Iris pigment epithelial cell (primary cell): Measurements from ENCODE around the gene GPR63.

Experiments
- DNase-seq: peaks from one replicate; pipeline ENCODE4 v3.0.0-alpha.2; 2011; ENCODE audit warnings: low read depth

The GPR63 gene

DNA sequence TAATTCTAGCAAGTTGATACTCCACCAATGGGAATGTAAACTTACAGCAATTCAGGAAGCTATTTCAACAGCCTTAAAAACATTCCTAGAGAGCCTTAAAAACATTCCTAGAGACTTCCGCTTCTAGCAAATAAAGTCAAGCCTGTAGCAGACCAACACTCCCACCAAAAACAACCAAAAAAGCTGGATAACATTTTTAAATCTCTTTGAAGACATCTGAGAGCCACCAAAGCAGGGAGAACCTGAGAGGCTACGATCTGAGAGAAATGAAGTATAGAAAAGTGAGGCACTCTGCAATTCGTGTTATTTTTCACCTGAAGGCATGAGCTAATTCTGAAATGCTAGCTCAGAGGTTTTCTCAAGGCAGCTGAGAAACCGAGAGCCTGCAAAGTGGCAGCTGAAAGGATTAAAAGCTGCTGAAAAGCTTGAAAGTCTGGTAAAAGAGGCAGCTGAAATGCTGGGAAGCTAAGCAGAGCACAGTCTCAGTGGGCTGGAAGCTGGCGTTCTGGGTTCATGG lies 20.9 kb downstream of the GPR63 start:
- DNase-seq: peak; percentile 56

DNA sequence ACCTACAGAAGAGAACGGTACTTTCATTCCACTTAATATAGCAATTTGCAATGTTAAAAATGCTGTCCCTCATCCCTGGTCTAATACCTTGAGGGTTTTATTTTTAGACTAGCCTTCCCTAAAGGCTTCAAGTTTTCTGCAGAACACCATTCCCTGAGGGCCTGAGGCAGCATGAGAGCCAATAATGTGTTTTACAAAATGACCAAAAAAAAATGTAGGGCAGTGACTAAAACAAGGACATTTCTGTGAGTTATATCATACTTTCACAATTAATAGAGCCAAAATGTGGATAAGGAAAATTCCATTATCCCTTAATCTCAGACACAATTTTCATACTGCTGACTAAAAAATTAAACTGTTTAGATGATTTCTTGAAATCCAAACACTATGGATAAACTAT lies 22.7 kb downstream of the GPR63 start:
- DNase-seq: no peak

DNA sequence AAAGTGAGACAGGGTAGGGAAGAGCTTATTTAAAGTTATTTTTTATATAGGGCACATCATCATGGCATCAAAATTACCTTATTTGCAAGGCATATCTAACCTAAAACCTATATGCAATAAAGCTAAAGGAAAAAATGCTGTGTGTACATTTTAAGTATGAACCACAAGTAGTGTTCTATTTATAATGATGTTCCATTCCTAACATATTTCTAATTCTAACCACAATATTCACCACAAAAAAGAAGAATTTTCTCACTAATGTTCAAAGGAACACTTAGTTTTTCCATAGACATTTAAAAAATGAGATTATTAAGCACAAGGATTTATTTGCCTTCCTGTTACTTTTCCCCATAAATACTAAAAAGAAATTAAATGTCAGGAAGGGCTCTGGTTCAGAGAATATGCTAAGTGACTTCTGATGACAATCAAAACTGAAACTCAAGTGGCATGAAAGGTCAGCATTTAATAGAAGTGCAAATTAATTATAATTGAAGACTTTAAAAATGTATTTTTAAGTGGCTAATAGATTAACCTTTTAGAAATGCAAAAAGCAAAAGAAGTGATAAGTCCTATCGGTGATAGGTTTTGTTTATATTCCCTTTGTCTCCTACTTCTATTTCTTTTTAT lies 25.1 kb downstream of the GPR63 start:
- peak; percentile 59 for DNase-seq

DNA sequence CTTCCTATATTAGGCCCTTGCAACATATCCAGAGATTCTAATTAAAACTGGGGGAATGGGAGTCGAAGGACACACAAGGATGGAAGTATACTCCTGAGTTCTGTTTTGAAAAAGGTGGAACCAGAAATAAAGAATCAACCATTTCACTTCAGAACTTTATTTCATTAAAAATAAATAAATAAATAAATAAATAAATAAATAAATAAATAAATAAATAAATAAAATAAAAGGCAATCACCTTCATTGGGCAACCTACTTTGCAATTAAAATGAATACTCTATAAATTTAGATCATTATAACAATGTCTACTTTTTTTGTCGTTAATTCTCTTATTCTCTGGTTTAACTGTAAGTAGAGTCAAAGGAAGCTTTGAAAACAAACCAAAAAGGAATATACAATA lies 25.6 kb downstream of the GPR63 start:
- DNase-seq: no peak

DNA sequence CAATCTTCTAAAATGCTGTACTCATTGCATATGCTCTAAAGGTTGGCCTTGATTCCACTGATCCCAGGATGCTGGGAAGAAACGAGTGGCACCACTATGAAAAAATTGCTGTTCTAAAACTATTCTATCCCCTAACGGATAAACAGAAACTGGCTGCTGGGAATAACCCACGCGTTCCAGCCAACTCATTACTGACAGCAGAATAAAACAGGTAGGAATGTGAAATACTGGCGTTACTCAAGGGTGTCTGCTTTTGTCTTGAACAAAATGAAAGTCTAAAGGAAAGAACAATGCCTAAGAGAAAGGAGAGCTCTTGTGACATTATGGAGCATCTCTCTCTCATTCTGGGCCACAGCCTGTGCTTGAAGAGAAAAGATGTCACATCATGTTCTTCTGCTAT lies 26.1 kb downstream of the GPR63 start:
- peak; percentile 21 for DNase-seq

DNA sequence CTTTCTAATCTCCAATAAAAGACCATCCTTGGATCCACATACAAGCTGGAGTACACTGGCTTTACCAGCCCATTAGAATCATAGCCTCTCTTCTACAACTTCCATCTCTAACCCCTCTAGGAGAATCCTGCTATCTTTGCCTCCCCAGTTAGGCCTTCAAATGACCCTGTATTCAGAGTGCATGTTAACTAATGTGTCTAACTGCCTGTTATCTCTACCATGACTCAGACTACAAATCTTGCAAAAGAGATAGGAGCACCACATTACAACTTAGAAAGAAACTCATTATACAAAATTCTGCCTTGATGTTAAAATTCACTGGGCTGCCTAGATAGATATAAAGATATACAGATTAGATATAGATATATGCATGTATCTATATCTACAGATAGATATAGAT lies 28.2 kb downstream of the GPR63 start:
- DNase-seq: peak; percentile 76

DNA sequence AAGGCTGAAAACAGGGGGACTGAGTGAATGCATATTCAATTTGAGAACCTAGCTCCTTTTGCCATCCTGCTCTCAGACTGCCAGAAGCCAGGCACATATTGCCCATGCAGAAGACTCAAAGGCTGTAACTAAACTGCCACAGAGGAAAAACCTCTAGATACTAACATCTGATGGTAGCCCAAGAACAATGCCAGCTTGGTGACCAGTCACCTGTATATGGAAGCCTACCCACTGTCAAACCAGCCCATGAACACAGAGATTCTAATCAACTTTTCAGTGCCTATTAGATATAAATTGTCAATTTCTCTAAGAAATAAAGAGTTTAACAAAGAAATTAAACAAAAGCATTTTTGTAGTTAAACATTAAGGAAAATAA lies 34.2 kb downstream of the GPR63 start:
- DNase-seq: no peak

DNA sequence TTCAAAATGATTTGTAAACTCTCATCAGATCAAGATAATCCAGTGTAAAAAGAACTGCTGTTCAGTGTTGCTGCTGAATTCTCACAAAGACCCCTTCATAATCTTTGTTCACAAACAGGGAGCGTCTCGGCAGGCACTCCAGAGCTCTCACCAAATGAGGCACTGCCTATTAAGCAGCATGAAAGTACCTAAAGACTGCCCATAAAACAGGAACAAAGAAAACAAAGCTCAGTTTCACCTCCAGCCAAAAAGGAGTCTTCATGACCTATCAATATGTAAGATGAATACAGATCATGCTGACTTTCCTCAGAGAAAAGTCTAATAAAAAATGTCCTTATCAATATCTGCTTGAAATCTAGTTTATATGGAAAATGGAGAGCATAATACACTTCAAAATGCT lies 41.8 kb downstream of the GPR63 start:
- no peak for DNase-seq

DNA sequence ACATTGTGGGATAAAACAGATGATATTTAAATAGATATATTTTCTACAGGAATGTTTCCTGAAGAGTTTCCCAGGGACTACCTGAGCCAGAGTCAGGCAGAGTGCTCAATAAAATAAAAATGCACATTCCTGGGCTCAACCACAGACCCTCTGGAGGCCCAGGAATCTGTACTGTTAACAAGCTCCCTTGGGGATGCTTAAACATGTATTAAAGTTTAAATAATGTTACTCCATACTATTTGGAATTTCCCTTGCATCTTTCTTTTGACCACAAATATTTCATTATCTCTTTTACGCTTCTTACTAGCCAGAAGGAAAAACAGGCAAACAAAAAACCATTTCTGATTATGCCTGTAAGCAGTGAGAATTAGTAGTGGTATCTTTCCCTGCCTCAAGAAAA lies 42.3 kb downstream of the GPR63 start:
- peak; percentile 65 for DNase-seq

DNA sequence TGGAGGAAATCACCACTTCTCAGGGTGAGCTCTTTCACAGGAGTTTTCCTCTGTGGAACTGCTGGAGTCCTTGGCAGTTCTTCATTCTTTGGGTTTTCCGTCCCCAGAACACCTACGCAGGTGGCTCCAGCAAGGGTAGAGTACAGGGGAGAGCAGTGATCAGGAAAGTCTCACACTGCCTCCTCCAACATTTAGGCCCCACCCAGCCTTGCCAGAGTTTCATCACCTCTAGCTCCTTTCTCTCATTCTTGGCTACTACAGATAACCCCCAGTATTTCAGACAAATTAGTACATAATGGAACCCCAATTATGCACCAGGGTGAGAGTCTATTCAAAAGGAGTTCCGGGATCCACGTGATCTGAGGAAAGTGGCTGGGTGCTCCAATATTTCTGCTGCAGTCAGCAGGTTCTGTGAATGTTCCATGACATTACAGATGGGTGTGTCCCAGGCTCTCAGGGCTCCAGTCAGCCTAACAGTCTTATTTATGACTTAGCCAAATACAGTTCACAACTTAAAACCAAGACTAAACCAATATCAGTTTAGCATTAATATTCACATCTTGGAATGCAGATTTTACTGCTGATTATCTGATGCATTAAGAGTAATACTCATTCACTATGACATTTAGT lies 44.6 kb downstream of the GPR63 start:
- DNase-seq: no peak

DNA sequence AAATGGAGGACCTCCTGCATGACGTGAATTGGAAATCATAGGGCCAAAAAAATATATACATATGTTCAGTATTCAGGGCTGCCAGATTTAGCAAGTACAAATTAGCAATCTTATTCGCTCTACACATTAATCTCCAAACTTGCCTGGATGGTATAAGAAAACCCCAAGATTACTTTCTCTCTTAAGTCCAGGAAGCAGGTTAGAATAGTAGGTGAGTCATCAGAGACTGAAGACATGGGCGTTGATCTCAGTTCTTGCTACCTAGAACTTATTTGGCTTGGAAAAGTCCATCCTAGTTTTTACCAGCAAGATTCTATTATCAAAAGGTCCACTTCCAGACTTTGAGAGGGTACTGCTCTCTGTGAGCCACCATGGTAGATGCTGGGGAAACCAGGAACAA lies 47.4 kb downstream of the GPR63 start:
- no peak for DNase-seq

DNA sequence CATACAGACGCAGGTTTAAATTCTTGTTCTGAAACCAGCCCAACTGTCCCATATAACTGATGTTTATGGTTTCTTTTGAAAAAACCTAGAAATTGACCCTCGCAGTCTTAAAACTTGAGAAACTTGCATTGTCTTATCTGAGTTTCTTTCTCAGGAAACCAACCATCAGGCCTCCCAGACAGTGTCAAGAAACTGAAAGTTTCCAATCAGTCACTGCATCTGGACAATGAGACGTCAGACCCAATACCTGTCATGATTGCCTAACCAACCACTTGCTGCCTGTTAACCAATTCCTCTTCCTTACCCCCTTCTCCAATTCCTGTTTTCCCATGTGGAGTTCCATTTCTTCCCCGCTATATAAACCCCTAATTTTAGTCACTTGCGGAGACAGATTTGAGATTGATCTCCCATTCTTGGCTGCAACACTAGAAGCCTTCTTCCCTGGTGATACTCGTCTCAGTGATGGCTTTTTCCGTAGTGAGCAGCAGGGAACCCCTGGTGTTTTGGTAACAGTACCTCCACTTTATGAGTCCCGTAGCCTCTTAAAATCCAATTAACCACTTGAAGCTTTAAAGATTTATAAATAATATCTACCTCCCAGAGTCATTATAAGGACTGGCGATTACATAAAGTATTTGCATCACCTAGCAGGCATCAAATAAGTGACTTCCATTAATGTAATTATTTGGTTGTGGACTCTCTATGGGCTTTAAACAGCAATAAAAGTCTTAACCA lies 49.3 kb downstream of the GPR63 start:
- DNase-seq: no peak

DNA sequence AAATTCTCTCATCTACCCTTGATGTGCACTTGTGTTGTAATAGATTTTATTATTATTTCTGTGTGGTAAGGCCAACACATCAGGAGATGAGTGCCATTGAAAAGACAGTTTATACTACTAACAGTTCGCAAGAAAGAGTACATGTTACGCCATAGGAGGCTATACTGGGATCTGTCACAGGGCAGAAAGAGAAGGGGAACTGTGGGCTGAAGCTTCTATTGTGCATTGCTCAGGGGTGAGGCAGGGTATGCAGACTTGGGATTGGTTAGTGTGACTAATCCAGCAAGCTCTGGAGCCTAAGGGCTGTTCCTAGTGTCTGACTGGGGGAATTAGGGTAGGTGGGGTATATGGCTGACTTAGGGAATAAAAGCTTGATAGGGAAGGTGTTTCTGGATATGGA lies 50.9 kb downstream of the GPR63 start:
- no peak for DNase-seq

DNA sequence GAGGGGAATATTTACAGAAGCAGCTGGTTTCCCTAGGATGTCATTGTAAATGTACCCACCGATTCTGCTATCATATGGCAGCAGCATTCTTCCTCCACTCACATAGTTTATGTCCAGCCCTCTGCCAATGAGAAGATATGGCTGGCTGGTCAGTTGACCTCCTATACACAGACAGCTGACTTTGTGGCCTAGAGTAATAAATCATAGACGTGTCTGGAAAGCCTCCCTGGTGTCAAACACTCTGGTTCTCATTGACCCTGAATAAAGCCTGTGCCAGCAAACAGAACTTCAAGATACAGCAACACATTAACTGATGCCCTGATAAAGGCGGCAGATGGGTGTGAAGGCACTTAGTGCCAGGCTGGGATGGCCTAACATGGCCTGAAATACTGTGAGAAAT lies 52.6 kb downstream of the GPR63 start:
- no peak for DNase-seq

DNA sequence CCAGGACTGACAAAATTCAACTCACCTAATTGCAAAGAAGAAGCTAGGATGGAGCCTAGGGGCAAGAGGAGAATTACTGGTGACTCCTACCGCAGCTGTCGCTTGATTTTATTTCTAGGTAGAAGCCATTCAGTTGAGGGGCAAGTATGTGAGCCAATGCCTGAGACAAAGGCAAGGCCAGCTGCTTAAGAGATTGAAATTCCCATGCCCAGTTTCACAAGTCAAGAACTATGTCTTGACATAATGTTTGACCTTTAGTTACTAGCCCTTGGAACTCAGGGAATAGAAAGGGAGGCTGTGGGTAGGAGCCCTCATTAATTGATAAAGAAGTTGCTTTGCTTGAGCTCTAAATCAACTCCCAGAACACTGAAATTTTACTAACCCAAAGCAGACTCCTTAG lies 54.0 kb downstream of the GPR63 start:
- no peak for DNase-seq

DNA sequence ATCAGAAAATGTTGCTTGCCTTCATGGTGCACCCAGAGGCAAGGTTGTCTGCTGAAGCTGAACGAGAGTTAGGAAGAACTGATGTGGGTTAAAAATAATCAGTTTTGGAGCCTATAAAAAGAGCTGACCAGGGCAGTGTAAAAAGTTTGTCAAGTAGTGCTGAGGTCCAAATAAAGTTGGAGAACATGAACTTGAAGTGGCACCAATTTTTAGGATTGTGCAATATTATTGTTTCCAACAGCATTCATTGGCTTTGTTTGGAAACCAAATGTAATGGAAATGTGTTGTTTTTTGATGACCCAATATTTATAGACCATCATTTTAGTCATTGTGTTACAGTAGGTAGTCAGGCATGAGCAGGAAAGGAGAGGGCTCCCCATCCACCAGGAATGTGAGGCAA lies 55.7 kb downstream of the GPR63 start:
- DNase-seq: no peak

DNA sequence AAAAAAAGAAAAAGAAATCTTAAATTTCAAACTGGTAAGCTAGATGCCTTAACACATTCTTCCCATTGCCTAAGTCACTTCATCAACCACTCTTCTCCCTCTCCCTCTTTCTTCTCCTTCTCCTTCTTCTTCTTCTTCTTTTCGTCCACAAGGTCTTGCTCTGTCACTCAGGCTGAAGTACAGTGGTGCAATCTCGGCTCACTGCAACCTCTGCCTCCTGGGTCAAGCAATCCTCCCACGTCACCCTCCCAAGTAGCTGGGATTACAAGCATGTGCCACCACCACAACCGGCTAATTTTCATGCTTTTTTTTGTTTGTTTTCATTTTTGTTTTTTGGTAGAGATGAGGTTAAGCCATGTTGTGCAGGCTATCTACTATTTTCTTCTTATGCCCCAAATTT lies 60.2 kb downstream of the GPR63 start:
- no peak for DNase-seq

DNA sequence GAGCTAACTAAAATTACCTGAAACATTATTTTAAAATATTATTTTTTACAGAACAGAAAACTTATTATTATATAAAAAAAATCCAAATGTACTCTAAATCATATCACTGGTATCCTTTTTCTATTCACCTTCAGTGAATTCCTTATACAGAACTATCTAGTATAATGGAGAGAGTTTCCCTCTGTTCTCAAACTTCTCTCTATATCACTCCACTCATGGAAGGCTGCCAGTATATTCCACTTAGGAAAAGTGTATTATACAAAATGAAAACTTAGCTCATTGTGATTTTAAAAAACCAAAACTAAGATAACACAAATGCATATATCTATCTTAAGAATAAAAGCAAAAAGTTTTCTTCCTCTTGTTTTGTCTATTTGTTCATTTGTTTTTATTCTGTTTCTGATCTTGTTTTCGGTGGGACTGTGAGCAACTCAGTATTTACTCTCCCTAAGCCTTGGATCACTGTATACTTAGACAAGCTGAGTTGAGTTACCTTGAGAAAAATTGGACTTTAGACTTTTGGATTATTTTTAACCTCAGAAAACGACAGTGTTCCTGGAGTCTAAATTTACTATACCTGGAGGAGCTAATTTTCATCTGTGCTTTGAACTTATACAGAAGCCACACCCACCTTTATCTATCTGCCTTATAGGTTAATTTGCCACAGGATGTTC lies 61.4 kb downstream of the GPR63 start:
- no peak for DNase-seq

DNA sequence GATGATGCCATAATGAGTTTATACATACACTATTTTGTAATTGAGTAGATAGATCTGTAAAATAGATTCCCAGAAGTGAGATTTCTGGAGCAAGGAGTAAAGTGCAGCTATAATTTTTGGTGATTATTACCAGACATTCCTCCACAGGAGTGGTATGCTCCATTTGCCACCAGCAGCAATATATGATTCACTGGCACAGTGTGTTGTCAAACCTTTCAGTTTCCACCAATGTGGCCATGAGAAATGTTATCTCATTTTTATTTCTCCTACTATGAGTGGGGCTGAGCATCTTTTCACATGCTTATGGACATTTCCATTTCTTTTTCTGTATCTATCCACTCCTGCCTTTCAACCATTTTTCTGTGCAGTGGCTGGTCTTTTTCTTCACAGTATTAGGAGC lies 70.5 kb downstream of the GPR63 start:
- DNase-seq: no peak

DNA sequence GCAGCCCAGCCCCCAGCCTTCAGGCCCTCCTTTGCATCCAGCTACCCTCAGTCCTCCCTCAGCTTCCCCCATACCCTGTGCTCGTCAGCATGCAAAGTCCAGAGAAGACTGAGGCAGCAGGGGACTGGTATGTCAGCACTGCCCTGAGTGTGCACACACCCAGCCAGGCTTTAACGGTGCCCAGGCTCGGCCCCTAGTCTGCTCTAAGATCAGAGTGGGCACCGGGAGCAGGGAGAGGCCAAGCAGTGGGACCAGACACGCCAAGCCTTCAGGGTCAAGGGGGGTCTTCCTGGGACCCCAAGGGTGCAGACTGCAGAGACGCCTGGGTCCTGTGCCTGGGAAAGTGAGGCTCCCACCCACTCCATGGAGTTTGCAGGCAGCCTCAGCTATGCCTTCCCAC lies 74.7 kb downstream of the GPR63 start:
- no peak for DNase-seq

DNA sequence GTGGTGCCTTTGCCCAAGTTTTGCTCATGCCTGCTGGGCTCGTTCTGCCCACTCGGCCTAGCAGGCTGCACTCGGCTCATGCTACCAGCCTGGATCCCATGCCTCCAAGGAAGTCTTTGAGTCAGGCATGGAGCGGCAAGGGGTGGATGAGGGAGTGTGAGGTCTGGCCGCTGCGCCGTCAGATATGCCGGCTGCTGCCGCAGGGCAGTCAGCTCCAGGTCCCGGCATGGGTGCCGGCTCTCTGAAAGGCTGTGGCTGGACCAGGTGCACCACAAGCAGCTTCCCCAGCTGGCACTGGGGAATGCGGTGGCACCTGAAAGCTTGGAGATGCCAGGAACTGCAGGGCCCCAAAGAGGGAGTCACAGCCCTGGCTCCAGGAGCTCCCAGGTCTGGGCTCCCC lies 75.5 kb downstream of the GPR63 start:
- no peak for DNase-seq

DNA sequence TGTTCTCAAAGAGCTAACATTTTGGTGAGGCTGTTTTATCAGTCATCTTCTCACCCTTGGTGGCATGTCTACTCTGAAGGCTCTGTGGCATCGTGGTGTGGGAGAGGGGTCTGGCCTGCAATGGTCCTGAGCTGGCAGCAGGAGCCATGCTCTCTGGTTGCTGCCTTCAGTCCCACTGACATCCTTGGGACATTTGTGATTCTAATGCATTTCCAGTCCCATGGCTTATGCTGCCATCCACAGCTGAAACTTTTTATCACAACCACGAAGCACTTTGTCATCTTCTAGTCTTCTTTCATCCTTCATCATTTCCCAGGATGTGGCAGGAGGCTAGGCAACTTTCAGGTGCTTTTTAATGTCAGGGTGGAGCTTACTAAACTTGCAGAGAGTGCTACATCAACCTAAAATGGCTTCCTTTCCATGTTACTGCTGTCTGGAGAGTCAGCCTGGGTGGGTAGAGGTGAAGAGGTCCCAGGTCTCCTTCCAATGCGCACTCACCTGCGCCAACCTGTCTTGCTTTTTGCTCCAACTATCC lies 77.1 kb downstream of the GPR63 start:
- no peak for DNase-seq

DNA sequence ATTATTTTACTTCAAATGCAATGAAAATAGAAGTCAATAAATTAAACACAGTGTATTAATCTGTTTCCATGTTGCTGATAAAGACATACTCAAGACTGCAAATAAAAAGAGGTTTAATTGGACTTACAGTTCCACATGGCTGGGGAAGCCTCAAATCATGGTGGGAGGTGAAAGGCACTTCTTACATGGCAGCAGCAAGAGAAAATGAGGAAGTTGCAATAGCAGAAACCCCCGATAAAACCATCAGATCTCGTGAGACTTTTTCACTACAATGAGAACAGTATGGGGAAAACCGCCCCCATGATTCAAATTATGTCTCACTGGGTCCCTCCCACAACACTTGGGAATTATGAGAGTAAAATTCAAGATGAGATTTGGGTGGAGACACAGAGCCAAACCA lies 82.2 kb downstream of the GPR63 start:
- no peak for DNase-seq
